Measurements from ENCODE around the gene CP. TPM values are rescaled to one million over a fixed set of nuclear protein-coding genes. Genes with fewer than 3 reads are reported as not detected.
A peak's percentile ranks its signal among the peaks of the same experiment; 100 is the strongest.

CP gene
- total and polyA plus RNA-seq, 2 experiments from 2014 or later: 0.12 TPM; not detected in 1

DNA sequence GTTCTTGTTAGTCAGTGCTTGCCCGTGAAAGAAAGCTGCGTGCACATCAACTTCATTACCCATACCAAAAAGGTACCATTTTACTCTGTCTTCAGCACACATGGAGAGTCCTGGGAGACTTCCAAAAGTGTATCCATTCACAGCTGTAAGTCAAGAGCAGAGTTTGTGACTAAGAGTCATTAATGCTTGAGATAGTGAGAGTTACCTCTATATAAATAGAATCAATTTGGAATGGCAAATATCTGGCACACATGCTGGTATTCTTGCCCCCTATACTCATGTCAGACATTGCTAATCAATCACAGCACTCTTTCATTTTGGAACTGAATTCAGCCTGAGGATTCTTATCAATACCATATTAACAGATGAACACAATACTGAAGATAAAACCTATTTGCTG is 14.2 kb downstream of the CP start:
- Histone ChIP-seq H3K36me3 (no peaks in the 10 kb centered on the region), H3K4me1 (ENCODE audit: low read depth) (peaks cover 4% of the 10 kb centered on the region), H3K27me3 (no peaks in the 10 kb centered on the region), H3K27ac (no peak overlapping the region), H3K9me3 (ENCODE audit: low read depth) (no peaks in the 10 kb centered on the region), H3K4me3 (no peak overlapping the region)
- no peak for TF ChIP-seq CTCF (IDR thresholded peaks at IDR 0.05; ENCODE audit: low read depth, low read length)
- DNase-seq (ENCODE audit: low read depth in 1 of 2, low spot score in 1 of 2): no peak

DNA sequence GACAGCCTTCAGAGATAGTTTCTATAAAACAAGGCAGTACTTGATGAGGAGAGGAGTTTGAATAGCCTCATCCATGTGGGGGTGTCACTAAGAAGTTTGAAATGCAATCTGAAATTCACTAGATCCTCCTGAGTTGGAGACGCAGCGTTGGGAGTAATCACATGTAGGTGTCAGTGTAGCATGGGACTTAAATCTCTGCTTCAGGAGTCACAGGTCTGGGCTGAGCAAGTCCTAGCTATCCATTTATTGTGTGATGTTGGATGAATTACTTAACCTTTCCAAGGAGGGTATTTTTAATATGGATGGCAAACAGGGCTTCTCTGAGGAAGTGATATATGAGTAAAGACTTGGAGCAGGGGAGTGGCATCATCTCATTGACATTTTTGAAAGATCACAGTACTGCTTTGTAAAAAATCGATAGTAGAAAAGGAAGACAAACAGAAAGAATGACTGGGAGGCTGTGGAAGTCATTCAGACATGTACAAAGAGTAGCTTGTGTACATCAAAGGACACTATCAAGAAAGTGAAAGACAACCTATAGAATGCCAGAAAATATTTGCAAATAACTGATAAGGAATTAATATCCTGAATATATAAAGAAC is 17.1 kb downstream of the CP start:
- TF ChIP-seq CTCF (IDR thresholded peaks at IDR 0.05; ENCODE audit: low read depth, low read length): no peak
- no peak overlapping the region for H3K4me3 ChIP-seq

GRCh38 chr3:149203758-149204157 is 17.9 kb downstream of the CP start:
- Histone ChIP-seq H3K36me3 (no peaks in the 10 kb centered on the region), H3K9me3 (ENCODE audit: low read depth) (no peaks in the 10 kb centered on the region), H3K4me3 (no peak overlapping the region), H3K27me3 (no peaks in the 10 kb centered on the region), H3K4me1 (ENCODE audit: low read depth) (peaks cover 4% of the 10 kb centered on the region), H3K27ac (no peak overlapping the region)
- DNase-seq (ENCODE audit: low read depth in 1 of 2, low spot score in 1 of 2): no peak
- no peak for TF ChIP-seq CTCF (IDR thresholded peaks at IDR 0.05; ENCODE audit: low read depth, low read length)

More for the DNA sequence above, 17.1 kb downstream of the CP start:
- no peaks in the 10 kb centered on the region for H3K36me3 ChIP-seq
- no peak overlapping the region for H3K27ac ChIP-seq
- no peaks in the 10 kb centered on the region for H3K27me3 ChIP-seq
- H3K9me3 ChIP-seq (ENCODE audit: low read depth): no peaks in the 10 kb centered on the region
- peaks cover 4% of the 10 kb centered on the region for H3K4me1 ChIP-seq (ENCODE audit: low read depth)
- no peak for DNase-seq (ENCODE audit: low read depth in 1 of 2, low spot score in 1 of 2)

- H3K27ac ChIP-seq: no peak overlapping the region
- H3K4me1 ChIP-seq (ENCODE audit: low read depth): peaks cover 3% of the 10 kb centered on the region
- H3K9me3 ChIP-seq (ENCODE audit: low read depth): no peaks in the 10 kb centered on the region
- peak in 1 of 2 donors; percentile 56 for DNase-seq (ENCODE audit: low read depth in 1 of 2, low spot score in 1 of 2)
- no peak overlapping the region for H3K4me3 ChIP-seq
- TF ChIP-seq CTCF (IDR thresholded peaks at IDR 0.05; ENCODE audit: low read depth, low read length): no peak
- no peaks in the 10 kb centered on the region for H3K36me3 ChIP-seq
- no peaks in the 10 kb centered on the region for H3K27me3 ChIP-seq
Measured at GRCh38 chr3:149199474-149199873, 22.2 kb downstream of the CP start.

DNA sequence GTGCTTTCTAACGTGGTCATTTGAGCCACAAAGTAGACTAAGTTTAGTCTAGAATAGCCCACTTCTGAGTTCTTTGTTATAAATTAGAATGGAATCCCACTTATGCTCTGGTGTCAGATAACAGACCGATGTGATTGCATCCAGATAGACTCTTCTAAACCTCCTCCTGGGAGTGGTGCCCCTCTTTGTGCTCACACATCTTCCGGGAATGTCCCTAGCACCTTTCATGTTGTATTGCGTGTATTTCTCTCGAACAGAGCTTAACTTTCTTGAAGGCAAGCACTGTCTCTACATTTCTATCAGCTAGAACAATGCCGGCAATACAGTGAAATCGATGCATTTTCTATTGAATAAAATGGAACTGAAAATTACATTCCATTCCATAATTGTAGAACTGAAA is 23.0 kb downstream of the CP start:
- H3K27me3 ChIP-seq: no peaks in the 10 kb centered on the region
- no peak overlapping the region for H3K4me3 ChIP-seq
- DNase-seq (ENCODE audit: low read depth in 1 of 2, low spot score in 1 of 2): peak in 1 of 2 donors; percentile 5
- TF ChIP-seq CTCF (IDR thresholded peaks at IDR 0.05; ENCODE audit: low read depth, low read length): no peak
- H3K27ac ChIP-seq: no peak overlapping the region
- H3K4me1 ChIP-seq (ENCODE audit: low read depth): peaks cover 3% of the 10 kb centered on the region
- H3K9me3 ChIP-seq (ENCODE audit: low read depth): no peaks in the 10 kb centered on the region
- no peaks in the 10 kb centered on the region for H3K36me3 ChIP-seq

Data from cardiac muscle cell (in vitro differentiated cells and primary cell).